ENCODE measurements around the gene C10orf90.

C10orf90 gene, protein sequence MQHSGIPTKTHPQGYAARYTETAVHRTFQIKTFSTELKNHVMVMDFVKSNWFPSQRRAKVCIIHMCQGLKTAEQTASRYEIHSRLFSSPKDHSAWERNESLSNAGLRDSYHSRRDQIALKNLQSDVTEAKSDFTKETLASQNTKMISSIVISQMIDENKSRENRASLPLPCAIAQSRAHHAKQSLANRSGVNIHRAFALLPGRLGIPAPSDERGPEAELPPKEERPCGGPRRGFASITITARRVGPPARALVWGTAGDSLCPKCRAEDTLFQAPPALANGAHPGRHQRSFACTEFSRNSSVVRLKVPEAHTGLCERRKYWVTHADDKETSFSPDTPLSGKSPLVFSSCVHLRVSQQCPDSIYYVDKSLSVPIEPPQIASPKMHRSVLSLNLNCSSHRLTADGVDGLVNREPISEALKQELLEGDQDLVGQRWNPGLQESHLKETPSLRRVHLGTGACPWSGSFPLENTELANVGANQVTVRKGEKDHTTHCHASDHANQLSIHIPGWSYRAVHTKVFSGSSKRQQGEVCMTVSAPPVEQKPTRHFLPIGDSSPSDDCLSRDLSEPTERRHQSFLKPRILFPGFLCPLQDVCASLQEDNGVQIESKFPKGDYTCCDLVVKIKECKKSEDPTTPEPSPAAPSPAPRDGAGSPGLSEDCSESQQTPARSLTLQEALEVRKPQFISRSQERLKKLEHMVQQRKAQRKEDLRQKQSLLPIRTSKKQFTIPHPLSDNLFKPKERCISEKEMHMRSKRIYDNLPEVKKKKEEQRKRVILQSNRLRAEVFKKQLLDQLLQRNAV

DNA sequence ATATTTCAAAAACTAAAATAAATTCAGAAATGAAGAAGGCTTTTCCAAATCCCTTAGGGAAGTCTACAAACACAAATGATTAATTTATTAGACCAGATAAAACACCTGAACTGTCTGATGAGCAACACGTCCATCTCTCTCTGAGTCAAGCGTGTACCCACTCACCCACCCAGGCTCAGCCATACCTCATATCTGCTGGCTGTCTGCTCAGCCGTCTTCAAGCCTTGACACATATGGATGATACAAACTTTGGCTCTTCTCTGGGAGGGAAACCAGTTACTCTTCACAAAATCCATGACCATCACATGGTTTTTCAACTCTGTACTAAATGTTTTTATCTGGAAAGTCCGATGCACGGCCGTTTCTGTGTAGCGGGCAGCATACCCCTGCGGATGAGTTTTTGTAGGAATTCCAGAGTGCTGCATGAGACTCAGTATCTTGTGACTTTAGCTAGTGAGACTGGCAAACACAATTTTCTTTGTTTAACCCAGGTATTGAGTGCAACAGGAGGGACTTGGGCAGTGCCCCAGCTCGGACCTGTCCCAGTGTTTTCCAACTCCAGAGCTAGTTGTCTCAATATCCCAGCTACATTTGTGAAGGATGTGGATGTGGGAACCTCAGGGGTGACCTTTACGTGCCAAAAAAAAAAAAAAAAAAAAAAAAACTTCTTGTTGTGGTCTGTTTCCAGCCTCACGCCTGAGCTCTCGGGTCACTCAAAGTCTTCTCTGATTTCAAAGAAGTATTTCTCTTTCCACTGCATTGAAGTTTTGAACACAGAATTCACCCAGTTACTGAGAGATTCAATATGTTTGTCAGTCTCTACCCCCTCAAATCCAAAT is at the start of gene C10orf90:
C10orf90 (minus strand) TSS at position 638 of the 839 bp plus-strand sequence; CDS start at position 425, 213 bp downstream.
- no peak for DNase-seq

DNA sequence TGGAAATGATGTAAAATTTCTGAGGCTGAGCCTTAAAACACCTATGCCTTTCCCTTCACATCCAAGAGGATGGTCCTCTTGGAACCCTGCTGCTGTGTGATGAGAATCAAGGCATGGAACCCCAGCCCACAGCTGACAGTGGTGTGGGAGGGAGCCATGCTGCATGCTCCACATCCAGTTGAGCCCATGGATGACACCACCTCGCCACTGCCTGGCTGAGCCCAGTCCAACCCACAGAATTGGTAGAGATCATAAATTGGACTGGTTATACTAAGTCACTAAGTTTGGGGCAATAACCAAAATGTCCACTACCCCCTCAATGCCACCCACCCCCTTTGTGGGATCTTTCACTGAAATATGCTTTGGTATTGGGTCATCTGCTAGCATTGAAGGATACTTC is 45.9 kb upstream of the C10orf90 start:
- no peak for DNase-seq

DNA sequence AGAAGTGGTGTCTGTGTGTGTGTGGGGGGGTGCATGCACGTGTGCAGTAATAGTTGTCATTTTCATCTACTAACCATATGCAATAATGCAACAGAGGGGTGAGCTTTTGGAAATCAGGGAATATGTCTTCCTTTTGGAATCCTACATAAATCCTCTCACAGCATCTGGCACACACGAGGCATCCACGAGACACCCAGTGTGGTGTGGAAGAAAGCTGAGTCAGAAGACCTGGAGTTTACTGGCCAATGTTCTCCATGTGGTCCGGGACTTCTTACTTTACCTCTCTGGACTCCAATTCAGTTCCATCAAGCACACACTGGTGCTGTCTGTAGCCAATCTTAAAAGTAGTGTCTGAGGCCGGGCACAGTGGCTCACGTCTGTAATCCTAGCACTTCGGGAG is 43.1 kb upstream of the C10orf90 start:
- no peak for DNase-seq

- DNase-seq, result no peak
These were observed 42.2 kb upstream of the C10orf90 start for GRCh38 chr10:126712681-126713080.

- no peak for DNase-seq
These were observed 35.6 kb upstream of the C10orf90 start for GRCh38 chr10:126705951-126706565.

DNA sequence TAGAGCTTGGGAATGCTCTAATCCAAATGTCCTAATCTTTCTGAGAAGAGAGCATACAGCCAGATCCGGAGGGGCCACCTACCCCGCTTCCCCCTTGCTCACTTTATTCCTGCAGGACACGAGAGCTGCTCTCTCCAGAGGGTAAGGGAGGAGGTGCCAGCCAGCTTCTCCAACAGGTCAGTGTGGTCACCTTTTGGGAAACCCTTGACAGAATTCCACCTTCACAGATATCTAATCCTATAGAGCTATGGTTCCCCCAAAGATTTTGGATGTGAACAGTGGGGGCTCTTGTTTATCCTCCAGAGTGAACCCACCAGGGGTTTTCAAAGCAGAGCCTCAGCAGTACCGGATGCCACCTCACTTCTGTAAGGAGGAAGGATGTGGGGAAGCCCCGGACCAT is 34.6 kb upstream of the C10orf90 start:
- no peak for DNase-seq

DNA sequence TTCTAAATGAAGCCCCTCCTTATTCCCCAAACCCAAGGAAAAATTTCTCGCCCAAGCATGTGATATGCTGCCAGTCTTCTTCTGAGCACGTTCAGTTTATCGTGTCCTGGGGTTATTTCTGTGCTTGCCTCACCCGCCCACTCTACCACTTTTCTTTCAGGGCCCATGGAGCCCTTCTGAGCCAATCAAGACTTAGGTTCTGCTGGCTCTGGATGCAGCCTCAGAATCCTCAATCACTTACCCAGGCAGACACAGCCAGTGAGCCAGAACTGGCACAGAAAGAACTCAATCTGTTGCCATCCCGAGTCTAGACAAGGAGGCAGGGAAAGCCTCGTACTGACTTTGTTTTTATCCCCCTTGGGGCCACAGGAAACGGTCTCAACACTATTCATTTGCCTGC is 34.2 kb upstream of the C10orf90 start:
- no peak for DNase-seq

DNA sequence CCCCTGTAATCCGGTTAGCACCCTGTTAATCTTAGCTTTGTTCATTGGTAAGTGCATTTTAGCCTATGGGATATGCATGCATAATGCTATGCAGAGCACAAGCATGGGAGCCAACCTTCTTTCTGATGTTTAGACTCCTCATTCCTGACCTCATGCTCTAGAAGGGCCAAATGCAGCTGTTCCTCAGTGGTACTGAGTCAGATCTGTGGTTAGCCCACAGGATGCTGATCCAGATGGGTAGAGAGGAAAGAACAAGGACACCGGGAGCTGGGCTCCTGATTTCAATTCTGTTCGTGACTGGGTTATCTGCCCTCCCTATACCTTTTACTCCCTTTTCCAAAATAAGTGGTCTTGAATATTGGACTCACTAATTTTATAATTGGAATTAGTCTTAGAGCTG is 31.7 kb upstream of the C10orf90 start:
- no peak for DNase-seq

- no peak for DNase-seq
These were observed 31.0 kb upstream of the C10orf90 start for GRCh38 chr10:126701526-126701925.

GRCh38 chr10:126696684-126697083 is 26.2 kb upstream of the C10orf90 start:
- no peak for DNase-seq

- DNase-seq, result no peak
These were observed 21.0 kb upstream of the C10orf90 start for GRCh38 chr10:126691456-126691855.

GRCh38 chr10:126690534-126690933 is 20.0 kb upstream of the C10orf90 start:
- DNase-seq, result no peak

GRCh38 chr10:126689461-126689994 is 19.0 kb upstream of the C10orf90 start:
- no peak for DNase-seq

DNA sequence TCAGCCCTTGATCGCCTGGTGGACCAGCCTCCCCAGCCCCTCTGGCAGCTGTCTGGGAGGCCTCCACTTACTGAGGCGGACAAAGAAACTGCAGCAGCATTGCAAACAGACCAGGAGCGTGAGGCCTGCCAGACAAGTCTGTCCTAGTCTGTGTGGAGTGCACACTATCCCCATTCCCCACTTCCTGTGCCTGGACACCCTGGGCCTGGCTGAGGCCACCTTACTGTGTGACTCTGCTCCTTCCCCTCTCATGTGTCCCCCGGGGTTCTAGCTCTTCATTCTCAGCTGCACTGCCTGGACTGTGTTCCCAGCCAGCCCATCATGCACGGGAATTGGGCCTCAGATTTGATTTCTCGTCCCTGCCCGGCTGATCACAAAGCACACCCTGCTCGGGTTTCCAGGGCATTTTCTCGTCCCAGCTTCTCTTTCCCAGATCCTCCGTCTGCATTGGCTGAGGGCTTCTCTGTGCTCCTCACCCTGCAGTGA is 16.7 kb upstream of the C10orf90 start:
- DNase-seq, result no peak

DNA sequence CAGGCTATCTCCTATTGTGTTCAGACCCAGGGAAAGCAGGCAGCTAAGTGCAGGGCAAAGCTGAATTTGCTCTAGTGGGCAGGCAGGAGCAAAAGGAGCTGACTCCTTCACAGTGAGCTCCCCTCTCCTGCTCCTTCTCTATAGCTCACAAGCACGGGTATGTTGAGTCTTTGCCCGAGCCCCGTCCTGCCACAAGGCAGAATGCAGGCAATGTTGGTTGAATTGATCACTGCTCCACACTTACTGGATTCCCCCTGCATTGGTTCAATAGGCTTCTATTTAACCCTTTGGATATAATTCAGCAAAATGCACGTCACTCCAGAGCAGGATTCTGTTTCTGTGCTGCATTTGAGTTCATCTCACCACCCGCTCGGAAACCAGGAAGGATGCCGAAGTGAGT is 16.2 kb upstream of the C10orf90 start:
- DNase-seq, result no peak

GRCh38 chr10:126686268-126686667 is 15.8 kb upstream of the C10orf90 start:
- no peak for DNase-seq

DNA sequence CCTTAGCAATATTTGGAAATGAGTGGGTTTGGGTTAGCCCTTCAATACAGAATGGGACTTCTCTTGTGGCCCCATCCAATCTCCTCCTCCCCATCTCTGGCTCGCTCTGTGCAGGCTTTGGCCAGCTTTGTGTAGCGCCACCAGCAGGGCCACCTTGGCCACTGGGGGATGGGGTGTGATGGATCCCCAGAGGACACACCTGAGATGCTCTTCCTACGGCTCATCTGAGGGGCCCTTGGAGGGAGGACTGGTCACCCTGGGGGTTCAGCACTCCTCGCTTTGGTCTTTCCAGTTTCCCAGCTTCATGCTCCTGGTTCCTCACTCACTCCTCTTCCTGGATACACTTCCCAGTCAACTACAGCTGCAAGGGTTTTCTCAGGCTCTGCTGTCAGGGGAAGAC is 15.3 kb upstream of the C10orf90 start:
- DNase-seq, result no peak

- DNase-seq, result no peak
These were observed 13.8 kb upstream of the C10orf90 start for GRCh38 chr10:126684171-126684745.

- no peak for DNase-seq
These were observed 13.0 kb upstream of the C10orf90 start for GRCh38 chr10:126683466-126683865.

- DNase-seq, result no peak
These were observed 5.4 kb upstream of the C10orf90 start for GRCh38 chr10:126675656-126676438.
